Measurements from ENCODE around the gene EPC2.

EPC2 gene, protein sequence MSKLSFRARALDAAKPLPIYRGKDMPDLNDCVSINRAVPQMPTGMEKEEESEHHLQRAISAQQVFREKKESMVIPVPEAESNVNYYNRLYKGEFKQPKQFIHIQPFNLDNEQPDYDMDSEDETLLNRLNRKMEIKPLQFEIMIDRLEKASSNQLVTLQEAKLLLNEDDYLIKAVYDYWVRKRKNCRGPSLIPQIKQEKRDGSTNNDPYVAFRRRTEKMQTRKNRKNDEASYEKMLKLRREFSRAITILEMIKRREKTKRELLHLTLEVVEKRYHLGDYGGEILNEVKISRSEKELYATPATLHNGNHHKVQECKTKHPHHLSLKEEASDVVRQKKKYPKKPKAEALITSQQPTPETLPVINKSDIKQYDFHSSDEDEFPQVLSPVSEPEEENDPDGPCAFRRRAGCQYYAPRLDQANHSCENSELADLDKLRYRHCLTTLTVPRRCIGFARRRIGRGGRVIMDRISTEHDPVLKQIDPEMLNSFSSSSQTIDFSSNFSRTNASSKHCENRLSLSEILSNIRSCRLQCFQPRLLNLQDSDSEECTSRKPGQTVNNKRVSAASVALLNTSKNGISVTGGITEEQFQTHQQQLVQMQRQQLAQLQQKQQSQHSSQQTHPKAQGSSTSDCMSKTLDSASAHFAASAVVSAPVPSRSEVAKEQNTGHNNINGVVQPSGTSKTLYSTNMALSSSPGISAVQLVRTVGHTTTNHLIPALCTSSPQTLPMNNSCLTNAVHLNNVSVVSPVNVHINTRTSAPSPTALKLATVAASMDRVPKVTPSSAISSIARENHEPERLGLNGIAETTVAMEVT

DNA sequence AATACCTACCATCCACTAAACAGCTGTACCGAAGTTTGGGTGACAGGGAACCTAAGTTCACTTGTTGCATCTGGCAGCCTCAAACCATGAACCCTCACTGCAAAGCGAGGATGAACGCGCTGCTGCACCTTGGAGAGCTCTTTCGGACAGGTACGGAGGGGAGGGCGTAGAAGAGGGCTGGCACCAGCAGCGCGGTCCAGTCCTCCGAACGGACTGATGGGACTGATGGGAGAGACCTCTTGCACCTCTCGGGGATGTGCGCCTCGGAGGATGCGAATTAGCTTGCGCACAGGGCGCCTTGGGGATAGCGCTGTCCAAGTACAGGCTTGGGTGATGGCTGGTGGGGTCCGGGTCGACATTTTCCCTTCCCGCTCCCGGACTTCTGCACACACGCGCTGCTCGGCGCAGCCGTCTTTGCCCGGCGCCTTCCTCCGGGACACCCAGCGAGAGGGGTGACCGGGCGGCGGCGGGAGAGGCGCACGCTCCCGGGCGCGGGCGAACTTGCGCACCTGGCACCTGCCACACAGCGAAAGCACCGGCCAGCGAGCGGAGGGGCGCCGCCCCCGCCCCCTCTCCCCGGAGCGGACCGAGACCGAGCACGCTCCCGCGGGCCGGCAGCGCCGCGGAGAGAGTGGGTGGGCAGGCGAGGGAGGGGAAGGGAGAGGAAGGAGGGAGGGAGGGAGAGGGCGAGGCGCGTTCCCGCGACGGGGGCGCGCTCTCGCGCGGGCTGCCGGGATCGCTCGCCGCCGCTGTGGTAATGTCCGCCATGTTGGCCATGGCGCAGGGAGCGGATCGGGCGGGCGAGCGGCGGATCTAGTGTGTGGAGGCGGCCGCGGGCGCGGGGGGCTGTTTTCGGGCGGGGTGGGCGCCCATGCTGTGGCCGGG is at the start of gene EPC2:
EPC2 (plus strand) TSS at position 754 of the 885 bp plus-strand sequence. CDS start 267 bp downstream, outside the sequence.
- Histone ChIP-seq H3K4me3 (ENCODE audit: low read length) (peak within 1 kb of the TSS; percentile 86), H3K4me2 (ENCODE audit: low read length) (peak within 1 kb of the TSS; percentile 91), H3K79me2 (ENCODE audit: control insufficient read depth, low read length) (peaks cover 44% of the 10 kb centered on the region), H4K20me1 (ENCODE audit: control insufficient read depth, insufficient read depth, low read depth, low read length) (peaks cover 19% of the 10 kb centered on the region; the same call in 1 of the 2 replicates), H3K27ac (ENCODE audit: low read depth, low read length) (peak within 1 kb of the TSS; percentile 70), H3K27me3 (ENCODE audit: control insufficient read depth, low read length) (no peaks in the 10 kb centered on the region), H3K9me2 (replicated peaks; ENCODE audit: control insufficient read depth, low read length) (no peaks in the 10 kb centered on the region), H3K36me3 (ENCODE audit: control insufficient read depth, low read length) (peaks cover 6% of the 10 kb centered on the region), H3F3A (ENCODE audit: control insufficient read depth, insufficient read depth) (peaks cover 4% of the 10 kb centered on the region), H3K9me3 (ENCODE audit: control insufficient read depth, insufficient read depth, low read length) (no peaks in the 10 kb centered on the region), H3K4me1 (ENCODE audit: control insufficient read depth, low read length) (peaks cover 17% of the 10 kb centered on the region)
- TF ChIP-seq, protein P1, sequence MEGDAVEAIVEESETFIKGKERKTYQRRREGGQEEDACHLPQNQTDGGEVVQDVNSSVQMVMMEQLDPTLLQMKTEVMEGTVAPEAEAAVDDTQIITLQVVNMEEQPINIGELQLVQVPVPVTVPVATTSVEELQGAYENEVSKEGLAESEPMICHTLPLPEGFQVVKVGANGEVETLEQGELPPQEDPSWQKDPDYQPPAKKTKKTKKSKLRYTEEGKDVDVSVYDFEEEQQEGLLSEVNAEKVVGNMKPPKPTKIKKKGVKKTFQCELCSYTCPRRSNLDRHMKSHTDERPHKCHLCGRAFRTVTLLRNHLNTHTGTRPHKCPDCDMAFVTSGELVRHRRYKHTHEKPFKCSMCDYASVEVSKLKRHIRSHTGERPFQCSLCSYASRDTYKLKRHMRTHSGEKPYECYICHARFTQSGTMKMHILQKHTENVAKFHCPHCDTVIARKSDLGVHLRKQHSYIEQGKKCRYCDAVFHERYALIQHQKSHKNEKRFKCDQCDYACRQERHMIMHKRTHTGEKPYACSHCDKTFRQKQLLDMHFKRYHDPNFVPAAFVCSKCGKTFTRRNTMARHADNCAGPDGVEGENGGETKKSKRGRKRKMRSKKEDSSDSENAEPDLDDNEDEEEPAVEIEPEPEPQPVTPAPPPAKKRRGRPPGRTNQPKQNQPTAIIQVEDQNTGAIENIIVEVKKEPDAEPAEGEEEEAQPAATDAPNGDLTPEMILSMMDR (IDR thresholded peaks at IDR 0.05; ENCODE audit: low read depth, low read length, poor library complexity, severe bottlenecking): no peak
- no peak for TF ChIP-seq EZH2phosphoT487 (IDR thresholded peaks at IDR 0.05; ENCODE audit: borderline replicate concordance, low read length)

DNA sequence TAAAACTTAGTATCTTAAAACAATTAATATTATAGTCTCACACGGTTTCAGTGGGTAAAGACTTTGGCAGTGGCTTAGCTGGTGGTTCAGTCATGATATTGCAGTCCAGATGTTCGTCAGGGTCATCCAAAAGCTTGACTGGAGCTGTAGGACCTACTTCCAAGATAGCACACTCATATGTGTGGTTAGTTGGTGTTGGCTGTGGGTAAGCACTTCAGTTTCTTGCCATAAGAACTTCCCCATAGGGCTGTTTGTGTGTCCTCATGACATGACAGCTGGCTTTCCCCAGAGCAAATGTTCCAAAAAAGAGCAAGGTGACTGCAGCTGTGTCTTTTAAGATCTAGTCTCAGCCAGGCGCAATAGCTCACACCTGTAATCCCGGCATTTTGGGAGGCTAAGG is 48.5 kb upstream of the EPC2 start:
- no peak for TF ChIP-seq EZH2phosphoT487 (IDR thresholded peaks at IDR 0.05; ENCODE audit: borderline replicate concordance, low read length)
- TF ChIP-seq, protein P1 (IDR thresholded peaks at IDR 0.05; ENCODE audit: low read depth, low read length, poor library complexity, severe bottlenecking): no peak
- Histone ChIP-seq H3K27me3 (ENCODE audit: control insufficient read depth, low read length) (no peaks in the 10 kb centered on the region), H3K79me2 (ENCODE audit: control insufficient read depth, low read length) (no peaks in the 10 kb centered on the region), H3K9me2 (replicated peaks; ENCODE audit: control insufficient read depth, low read length) (no peaks in the 10 kb centered on the region), H3K4me2 (ENCODE audit: low read length) (no peak overlapping the region), H3K4me1 (ENCODE audit: control insufficient read depth, low read length) (peaks cover 10% of the 10 kb centered on the region), H3K4me3 (ENCODE audit: low read length) (no peak overlapping the region), H3F3A (ENCODE audit: control insufficient read depth, insufficient read depth) (no peaks in the 10 kb centered on the region), H3K36me3 (ENCODE audit: control insufficient read depth, low read length) (no peaks in the 10 kb centered on the region), H3K9me3 (ENCODE audit: control insufficient read depth, insufficient read depth, low read length) (no peaks in the 10 kb centered on the region), H4K20me1 (ENCODE audit: control insufficient read depth, insufficient read depth, low read depth, low read length) (no peaks in the 10 kb centered on the region), H3K27ac (ENCODE audit: low read depth, low read length) (no peak overlapping the region)

DNA sequence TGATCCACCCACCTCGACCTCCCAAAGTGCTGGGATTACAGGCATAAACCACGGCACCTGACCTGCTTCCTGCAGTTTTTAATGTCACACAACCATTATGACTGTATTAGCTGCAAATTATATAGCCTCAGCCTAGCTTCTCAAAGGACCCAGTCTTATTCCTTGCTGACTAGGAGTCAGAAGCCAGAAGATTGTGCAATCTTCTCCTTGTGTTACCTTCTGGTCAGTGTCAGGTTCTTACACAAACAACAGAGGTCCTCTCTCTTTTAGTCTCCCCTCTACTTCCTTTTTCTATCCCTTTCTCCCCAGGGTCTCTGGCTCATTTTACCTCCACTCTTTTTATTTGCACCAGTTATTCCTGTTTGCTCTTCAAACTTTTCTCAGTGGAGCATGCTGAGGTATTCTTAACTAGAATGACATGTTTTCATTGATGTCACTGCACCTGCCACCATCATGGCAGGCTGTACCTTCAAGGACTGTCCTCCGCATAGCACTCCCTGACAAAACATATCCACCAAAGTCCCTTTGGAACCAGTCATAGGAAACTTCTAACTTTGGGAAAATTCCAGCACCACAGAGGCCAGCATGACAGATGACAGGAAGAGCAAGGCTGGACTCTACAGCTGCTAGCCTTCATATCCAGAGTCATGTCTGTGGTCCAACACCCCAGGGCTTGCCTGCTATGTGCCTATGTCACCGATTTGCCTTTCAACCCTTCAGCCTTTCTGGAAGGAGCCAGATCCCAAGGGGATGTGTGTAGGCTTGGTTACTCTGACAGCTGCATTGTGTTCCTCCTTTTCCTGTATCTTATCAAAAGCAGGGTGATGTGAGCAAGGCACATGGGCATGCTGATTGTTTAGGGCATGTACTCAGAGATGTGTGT is 45.2 kb upstream of the EPC2 start:
- TF ChIP-seq, protein P1 (IDR thresholded peaks at IDR 0.05; ENCODE audit: low read depth, low read length, poor library complexity, severe bottlenecking): no peak
- no peak for TF ChIP-seq EZH2phosphoT487 (IDR thresholded peaks at IDR 0.05; ENCODE audit: borderline replicate concordance, low read length)
- Histone ChIP-seq H3K36me3 (ENCODE audit: control insufficient read depth, low read length) (no peaks in the 10 kb centered on the region), H3K4me3 (ENCODE audit: low read length) (no peak overlapping the region), H3K4me1 (ENCODE audit: control insufficient read depth, low read length) (peaks cover 10% of the 10 kb centered on the region), H4K20me1 (ENCODE audit: control insufficient read depth, insufficient read depth, low read depth, low read length) (no peaks in the 10 kb centered on the region), H3K9me2 (replicated peaks; ENCODE audit: control insufficient read depth, low read length) (no peaks in the 10 kb centered on the region), H3K4me2 (ENCODE audit: low read length) (no peak overlapping the region), H3K27ac (ENCODE audit: low read depth, low read length) (no peak overlapping the region), H3F3A (ENCODE audit: control insufficient read depth, insufficient read depth) (no peaks in the 10 kb centered on the region), H3K9me3 (ENCODE audit: control insufficient read depth, insufficient read depth, low read length) (no peaks in the 10 kb centered on the region), H3K79me2 (ENCODE audit: control insufficient read depth, low read length) (no peaks in the 10 kb centered on the region), H3K27me3 (ENCODE audit: control insufficient read depth, low read length) (no peaks in the 10 kb centered on the region)
